ENCODE data around the gene GPR135. TPM values are rescaled to one million over a fixed set of nuclear protein-coding genes. Genes with fewer than 3 reads are reported as not detected.

The GPR135 gene
- total RNA-seq, 1 donor from 2014 or later: 3.2 TPM

DNA sequence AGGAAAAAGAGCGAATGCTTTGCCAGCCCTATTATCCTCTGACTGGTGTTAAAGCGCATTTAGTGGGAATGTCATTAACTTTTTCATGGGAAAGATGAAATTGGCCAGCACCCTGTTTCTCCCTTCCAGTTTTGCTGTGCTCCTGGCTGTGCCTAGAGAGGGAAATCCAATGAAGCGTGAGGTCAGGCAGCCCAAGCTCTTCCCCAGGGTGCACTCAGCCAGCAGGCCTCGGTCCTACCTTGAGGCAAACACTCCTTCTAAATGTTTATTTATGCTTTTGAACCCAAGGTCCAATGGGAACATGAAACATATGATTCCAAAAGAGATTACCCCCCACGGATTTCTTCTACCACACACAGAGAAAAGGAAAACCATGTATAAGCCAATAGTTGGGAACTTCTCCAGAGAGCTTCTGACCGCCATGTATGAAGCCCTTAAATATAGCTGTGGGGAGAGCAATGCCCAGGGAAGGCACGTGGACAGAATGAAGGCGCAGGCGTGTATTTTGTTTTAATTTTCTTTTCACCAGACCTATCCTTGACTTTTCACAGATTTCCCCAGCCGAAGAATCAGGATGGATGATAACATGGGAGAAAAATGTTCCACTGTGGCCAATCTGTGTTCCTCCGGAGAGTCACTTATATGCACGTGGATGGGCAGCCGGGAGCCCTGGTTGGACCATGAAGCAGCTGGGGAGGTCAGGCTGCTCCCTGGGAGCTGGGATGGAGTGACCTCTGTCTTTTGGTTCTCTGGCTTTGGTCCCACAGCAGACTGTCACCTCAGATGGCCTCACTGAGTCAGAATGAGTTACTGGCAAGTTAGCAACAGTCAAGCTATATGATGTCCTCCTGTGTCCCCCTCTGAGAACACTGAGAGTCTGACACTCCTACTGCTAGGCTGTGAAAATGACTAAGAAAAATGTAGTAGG is 37.3 kb downstream of the GPR135 start:
- DNase-seq (ENCODE audit: low spot score): peak; percentile 78
- intact Hi-C loops (cut with DNase I): loop anchor here (5.0 to 10.0 kb wide), 2 partner anchors 96 to 293 kb away; no protein-coding TSS in a partner anchor

DNA sequence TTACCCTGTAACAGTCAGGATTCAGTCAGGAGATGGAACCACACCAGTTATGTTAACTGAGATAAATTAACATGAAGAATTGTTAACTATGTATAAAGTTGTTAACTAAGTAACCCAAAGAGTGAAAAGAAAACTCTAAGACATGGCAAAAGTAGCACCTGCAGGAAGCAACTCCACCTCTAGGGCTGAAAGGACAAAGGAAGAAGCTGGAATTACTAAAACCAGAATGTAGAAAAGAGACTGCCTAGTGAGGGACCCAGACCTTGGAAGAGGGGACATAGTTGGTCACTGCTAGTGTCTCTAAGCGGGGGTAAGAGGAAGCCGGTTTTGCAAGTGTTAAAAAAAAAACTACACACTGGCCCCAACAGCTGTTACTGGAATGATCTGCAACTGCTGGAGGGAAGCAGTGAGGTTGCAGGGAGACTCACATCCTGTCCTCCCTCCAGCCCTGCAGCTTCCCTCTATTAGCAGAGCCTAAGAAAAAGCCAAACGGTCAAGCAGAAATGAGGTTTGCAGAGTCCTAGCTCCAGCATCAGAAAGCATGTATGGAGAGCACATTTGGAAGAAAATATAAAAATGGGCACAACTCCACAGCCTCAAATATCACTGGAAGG is 39.8 kb downstream of the GPR135 start:
- intact Hi-C loops (cut with DNase I): loop anchor here (5.0 to 10.0 kb wide), 2 partner anchors 93 to 291 kb away; no protein-coding TSS in a partner anchor
- no peak for DNase-seq (ENCODE audit: low spot score)

- intact Hi-C loops (cut with DNase I): loop anchor here (5.0 to 10.0 kb wide), 2 partner anchors 92 to 290 kb away; no protein-coding TSS in a partner anchor
- DNase-seq (ENCODE audit: low spot score): no peak
Measured at GRCh38 chr14:59424341-59425071, 40.7 kb downstream of the GPR135 start.

GRCh38 chr14:59422069-59422881 is 42.9 kb downstream of the GPR135 start:
- intact Hi-C loops (cut with DNase I): loop anchor here (2.0 to 10.0 kb wide), 2 partner anchors 233 to 287 kb away; partner anchors contain the start of gene DAAM1

GRCh38 chr14:59419303-59419702 is 45.9 kb downstream of the GPR135 start:
- intact Hi-C loops (cut with DNase I): no loop called here
- no peak for DNase-seq (ENCODE audit: low spot score)

More at GRCh38 chr14:59422069-59422881, 42.9 kb downstream of the GPR135 start:
- DNase-seq (ENCODE audit: low spot score): no peak

DNA sequence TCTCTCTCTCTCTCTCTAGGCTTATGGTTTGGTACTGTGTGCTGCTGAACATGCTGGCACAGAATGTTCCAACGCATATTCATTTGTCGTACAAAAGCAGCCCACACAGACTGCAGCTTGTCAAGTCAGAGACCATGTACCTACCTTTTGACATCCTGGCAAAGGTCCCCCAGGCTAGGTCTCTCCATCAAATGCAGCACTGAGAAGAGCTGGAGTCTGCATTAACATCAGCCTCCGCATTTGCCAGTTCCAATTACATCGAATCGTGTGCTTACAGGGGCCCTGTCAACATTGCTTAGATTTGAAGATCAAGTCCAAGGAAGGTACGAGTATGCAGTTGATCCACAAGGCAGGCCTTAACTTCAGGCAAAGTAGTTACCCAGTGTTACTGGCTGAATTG is 47.9 kb downstream of the GPR135 start:
- no peak for DNase-seq (ENCODE audit: low spot score)
- intact Hi-C loops (cut with DNase I): no loop called here

- intact Hi-C loops (cut with DNase I): no loop called here
- no peak for DNase-seq (ENCODE audit: low spot score)
Measured at GRCh38 chr14:59415836-59416602, 49.2 kb downstream of the GPR135 start.

Other genes starting within 250 kb of the GPR135 start
- gene L3HYPDH, start 19.0 kb upstream of the GPR135 start, total RNA-seq: 20.3 TPM
- 21.1 TPM for gene JKAMP, start 19.1 kb upstream of the GPR135 start, total RNA-seq
- gene CCDC175, start 111.4 kb upstream of the GPR135 start, total RNA-seq: not detected